ENCODE results near the gene CEP83.

The CEP83 gene

DNA sequence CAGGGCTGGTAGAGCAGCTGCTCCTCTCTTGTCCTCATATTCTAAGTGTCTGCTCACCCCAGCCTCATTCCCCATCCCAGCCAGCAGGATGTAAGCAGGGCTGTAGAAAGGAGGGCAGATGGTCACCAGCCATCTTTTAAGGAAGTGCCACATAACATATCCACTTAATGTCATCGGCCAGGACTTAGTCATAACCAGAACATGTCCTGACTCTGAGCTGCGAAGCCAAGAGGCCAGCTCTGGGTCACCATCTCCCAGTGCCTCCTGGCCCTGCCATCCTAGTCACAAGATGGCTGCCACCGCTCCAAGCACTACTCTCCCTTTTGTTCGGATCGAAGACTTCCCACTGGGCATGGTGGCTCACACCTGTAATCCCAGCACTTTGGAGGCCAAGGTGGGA lies 187.4 kb downstream of the CEP83 start:
- in situ Hi-C loops (cut with HindIII; ENCODE audit: low sequenced_read_pairs): no loop called here

DNA sequence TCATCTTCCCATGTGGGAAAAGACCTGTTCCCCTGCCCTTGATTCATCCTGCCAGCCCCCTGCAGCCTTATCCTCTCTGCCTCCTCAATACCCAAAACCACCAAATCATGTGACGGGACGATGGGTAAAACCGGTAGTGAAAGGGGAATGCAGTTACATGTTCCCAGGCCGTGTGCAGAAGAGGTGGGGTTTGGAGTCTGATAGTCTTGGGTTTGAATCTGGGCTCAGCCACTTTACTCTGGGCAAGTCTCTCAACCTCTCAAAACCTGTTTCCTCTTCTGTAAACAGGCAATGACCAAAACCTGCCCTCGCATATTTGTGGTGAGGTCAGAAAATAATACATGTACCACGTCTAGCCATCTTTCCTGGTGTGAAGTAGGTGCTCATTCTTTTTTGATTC lies 188.3 kb downstream of the CEP83 start:
- in situ Hi-C loops (cut with HindIII; ENCODE audit: low sequenced_read_pairs): no loop called here

DNA sequence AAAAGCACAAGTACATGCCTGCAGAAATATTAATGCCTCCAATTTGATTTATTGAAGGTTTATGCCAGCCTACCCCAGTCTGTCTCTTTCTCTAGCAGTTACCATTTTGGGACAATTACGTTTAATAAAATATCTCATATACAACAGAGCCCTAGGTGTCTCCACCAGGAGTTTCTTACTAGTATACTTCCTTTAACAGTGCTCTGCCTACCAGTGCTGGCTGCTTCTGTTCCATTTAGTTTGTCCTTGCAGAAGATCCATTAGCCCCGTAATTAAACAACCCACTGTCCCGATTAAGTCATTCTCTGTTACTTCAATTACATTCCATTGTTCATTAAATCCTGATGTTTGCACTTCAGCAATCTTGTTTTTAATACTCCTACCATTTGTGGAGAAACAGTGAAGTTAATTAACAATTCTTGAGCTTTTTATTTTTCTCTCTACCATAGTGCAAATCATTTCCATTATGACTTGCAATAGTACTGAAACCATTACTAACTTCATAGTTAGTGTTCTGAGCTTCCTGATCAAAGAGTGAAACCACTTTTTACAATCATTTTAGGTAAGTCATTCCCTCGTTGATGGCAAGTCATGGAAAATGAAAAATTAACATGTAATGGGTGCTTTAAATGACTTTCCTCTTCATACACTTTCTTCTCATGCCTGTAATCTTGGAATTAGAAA lies 190.2 kb downstream of the CEP83 start:
- in situ Hi-C loops (cut with HindIII; ENCODE audit: low sequenced_read_pairs): no loop called here

DNA sequence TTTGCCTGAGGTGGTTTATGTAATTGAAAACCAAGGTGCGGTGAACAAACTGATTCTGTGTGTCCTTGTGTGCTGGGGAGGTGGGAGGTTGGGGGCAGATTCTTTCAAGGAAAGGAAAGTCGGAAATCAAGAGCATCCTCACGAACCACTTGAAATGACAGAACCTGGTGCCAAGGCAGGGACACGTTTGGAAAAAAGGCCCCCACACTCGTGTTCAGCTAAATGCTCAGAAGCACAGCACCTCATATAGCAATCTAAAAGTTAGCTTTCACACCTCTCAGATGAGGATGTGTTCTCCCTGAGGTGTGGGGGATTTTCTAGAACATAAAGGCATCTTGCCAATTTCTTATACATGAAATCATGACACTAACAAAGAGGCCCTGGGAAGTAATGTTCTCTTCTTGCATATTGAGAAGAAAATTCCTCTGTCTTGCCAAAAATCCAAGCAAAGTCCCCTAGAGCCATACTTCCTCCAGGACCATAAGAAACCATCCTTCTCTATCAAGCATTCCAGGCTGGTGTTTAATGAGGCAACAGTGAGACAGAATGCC lies 191.7 kb downstream of the CEP83 start:
- in situ Hi-C loops (cut with HindIII; ENCODE audit: low sequenced_read_pairs): no loop called here

DNA sequence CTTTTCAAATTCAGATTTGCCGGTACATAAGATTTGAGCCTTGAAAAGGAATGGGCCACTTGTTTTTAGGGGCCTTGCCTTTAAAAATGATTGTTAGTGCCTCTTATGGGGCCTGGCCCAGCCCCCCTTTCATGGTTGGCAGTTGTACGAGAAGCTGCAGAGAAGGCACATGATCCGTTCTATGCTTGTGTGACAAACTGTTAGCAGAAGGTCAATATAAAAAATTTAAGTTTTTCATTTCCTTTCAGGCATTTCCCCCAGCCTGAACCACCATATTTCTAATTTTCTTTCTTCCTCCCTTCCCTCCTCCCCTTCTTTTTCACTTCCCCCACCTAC lies 192.2 kb downstream of the CEP83 start:
- in situ Hi-C loops (cut with HindIII; ENCODE audit: low sequenced_read_pairs): no loop called here

DNA sequence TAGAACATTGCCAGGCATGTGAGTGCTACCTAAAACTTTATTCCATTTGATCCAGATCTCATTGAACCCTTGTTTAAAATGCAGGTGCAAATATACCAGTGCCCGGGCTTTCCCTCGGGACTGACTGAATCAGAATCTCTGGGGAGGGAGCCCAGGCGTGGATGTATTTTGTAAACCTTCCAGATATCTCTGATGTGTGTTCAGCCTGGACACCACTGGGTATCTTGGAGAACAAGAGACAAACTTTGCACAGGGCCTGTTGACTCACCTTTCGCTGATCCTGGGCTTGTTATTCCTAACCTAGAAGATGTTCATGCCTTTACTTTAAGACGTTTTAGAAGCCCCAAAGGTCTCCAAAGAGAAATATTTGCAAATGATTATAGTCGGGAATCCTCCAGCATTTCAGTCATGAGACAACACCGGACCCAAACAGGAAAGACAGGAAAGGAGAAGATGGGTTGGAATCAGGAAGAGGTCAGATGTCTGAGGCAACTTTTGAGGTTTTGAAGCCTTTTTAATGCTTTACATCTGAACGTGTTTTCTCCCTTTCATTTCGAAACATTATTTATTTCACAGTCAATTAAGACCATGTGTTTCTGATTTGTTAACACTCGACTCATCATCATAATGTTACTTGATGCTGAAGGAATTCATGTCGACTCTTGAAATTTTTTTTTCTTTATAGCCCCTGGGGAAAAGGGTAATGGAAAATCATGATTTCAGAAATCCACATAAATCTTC lies 192.7 kb downstream of the CEP83 start:
- in situ Hi-C loops (cut with HindIII; ENCODE audit: low sequenced_read_pairs): no loop called here

DNA sequence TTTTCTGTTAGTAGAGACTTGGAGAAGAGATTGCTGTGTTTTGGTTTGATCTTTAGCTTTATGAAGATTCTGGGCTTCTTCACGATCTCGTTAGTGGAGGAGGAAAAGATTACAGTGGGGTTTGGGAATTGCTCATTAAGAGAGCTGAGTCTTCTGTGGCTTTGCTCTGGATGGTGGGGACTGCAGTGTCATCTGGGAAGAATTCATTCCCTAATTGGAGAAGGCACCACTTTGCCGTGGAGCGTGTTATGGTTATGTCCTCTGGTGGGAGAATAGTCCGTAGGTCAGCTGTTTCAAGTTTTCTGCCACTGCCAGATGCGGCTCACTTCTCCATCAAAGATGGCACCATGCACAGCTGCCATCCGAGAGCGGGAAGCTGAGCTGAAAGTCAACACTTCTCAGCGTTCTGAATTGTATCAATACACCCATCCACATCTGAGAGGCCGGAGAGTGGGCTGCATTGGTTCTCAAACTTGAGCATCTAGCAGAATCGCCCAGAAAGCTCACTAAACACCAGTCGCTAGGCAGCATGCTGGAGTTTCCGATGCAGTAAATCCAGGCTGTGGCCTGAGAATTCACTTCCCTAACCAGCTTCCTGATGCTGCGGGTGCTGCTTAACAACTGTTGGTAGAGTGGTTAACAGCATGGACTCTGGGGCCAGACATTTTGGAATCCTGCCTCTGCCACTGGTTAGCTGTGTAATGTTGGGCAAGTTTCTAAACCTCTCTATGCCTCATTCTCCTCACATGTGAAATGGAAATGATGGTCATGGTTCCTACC lies 193.5 kb downstream of the CEP83 start:
- in situ Hi-C loops (cut with HindIII; ENCODE audit: low sequenced_read_pairs): no loop called here

DNA sequence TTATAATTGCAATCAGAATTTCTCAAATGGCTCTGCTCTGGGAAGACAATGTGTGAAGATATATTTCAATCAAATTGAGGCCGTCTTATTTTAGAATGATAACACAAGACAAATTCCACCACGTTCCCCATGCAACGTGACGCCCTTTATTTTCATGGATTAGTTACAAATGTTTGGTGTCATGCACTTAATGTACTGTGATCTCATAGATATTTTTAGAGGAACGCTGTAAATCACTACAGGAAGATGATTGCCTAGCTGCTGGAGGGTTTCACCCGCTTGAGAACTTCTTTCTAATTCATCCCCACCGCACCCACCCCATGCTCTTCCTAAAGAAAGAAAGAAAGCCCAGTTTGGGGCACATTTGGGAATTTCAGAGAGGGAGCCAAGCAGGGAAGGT lies 194.1 kb downstream of the CEP83 start:
- in situ Hi-C loops (cut with HindIII; ENCODE audit: low sequenced_read_pairs): no loop called here

DNA sequence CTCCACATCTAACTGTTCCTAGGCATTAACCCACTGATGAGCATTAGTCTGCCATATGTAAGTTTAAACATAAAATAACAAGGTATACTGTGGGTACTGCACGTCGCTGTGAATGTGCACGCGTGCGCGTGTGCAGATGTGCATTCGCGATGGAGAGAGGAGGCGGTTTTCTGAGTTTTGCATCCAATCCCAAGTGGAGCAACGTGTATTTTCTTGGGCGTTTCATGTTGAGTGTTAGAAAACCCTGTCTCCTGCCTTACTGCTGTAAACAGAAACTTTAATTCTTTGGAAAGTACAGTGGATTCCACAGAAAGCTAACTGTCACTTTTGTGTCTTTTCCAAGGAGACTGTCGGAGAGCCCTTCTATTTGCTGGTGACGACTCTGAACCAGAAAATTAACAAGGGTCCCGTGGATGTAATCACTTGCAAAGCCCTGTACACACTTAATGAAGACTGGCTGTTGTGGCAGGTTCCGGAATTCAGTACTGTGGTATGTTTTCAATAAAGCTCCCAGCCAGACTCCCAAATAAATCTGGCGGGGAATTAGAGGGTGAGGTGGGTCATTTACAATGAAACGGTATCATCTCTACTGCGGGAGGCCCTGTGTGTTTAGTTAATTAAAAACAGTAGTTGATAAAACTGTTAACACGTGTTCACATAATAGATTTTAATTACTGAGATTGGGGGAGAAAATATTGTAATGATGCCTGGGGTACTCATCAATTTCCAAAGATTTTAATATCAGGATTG lies 194.8 kb downstream of the CEP83 start:
- in situ Hi-C loops (cut with HindIII; ENCODE audit: low sequenced_read_pairs): no loop called here

DNA sequence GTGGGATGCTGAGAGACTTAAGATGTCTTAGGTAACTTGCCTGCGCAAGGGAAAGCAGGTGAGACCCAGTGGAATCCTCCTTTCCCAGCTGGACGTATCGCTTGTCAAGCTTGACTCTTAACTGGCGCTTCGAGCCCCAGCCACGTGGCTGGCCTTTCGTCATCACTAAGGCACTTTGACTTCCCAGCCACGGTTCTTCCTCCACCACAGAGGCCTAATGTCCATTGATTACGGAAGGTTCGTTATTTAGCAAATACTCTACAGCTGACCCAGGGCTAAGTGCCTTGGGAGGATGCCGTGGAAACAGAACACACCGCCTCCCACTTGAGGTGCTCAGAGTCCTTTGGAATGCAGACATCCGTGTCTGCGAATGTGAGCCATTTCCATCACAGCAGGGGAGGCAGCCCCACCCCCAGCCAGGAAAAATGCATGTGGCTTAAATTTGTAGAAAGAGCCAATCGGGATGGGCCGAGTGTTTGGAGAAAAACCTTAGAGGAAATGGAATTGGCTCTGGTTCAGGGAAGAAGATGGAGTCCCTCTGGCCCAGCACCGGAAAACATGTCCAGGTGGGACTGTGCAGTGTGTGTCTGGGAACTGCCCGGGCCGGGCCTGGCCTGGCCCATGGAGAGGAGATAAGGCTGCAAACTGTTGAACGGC lies 195.6 kb downstream of the CEP83 start:
- in situ Hi-C loops (cut with HindIII; ENCODE audit: low sequenced_read_pairs): no loop called here

DNA sequence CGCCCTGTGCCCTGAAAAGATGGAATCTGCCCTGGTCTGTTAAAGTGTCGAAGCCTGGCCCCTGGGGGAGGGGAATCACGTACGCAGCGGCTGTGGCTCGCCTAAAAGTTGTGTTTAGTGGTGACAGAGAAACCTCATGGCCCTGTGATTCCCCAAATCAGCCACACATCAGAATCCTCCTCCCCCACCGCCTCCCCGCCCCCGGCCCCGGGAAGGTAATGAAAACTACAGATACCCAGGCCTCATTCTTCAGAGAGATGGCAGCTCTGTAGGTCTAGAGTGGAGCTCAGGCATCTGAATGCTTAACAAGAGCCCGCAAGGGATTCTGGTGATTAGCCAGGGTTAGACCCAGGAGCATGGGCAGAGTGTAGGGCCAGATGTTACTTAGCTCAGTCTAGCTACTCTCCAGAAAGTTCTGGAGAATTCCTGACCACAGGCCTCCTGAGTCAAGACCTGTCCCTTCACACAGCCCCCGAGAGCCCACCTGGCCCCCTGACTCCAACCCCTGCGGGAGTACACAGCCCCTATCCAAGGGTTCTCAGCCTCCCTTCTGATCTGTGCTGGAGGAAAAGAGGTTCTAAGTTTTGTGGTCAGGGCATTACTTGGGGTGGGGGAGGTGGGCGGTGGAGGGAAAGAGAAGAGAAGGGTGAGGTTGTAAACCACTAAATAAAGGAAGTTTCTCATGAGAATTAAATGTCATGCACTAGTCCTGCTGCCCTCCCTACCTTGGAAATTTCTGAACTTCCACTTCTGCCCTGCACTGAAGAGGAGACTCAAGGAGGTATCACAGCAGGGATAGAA lies 196.5 kb downstream of the CEP83 start:
- in situ Hi-C loops (cut with HindIII; ENCODE audit: low sequenced_read_pairs): no loop called here

DNA sequence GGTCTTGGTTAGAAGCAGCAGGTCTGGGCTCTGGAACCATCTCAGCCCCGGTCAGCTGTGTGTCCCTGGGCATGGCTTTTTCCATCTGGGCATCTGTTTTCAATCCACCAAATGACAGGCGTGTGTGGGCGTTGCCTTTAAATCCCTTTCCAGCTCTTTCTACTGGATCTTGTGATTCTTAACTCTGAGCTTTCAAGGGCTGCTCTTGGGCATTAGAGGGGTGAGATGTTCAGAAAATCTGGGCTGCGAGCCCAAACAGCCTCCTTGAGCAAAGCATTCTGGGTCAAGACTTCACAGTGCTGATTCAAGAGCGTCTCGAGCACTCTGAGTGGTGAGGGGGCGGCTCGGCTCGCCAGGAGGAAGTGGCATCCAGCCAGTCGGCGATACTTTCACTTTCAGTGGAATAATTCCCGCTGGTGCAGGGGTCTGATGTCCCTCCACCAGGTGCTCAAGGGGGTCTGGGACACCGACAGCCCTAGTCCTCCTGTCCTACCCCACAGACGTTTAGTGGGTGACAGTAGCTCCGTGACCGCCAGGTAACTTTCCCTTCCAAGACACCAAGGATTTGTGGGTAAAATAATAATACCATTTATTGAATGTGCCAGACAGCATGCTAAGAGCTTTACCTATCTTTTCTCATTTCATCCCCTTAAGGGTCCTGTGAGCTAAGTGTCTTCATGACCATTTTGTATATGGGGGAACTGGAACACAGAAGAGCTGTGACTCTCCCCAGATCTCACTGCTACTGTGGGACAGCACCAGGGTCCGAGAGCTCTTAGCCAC lies 197.2 kb downstream of the CEP83 start:
- in situ Hi-C loops (cut with HindIII; ENCODE audit: low sequenced_read_pairs): no loop called here

DNA sequence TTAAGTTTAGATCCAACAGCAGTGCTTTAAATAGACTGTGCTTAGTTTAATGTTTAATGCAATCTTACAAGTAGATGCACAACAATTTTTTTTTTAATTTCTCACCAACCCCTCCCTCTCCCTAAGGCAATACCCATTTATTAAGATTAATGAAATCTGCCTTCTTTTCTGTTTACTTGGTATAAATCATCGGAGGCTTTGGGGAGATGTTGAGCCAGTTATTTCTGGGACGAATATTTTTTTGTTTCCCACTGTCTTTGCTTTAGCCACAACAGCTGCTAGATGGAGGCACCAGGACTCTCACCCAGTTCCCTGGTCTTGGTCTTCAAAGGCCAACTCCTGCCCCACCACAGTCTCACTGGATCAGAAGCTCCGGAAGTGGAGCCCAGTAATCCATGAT lies 197.9 kb downstream of the CEP83 start:
- in situ Hi-C loops (cut with HindIII; ENCODE audit: low sequenced_read_pairs): no loop called here

DNA sequence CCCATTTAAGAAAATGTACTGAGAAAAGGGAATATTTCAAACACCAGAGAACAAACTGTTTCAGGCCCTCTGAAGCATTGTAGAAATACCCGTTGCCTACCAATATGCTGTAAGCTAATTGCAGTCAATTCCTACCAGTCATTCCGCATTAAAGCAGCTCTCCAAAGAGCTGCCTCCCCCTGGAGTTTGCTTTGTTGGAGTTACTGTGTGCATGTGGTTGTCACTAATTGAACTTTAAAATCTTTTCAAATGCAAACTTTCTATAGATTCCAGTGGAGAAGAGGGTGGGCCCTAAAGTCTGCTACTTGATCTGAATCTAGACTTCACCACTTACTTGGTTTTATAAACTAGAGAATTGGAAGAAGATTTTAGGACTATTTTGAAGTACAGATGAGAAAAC lies 198.5 kb downstream of the CEP83 start:
- in situ Hi-C loops (cut with HindIII; ENCODE audit: low sequenced_read_pairs): no loop called here

DNA sequence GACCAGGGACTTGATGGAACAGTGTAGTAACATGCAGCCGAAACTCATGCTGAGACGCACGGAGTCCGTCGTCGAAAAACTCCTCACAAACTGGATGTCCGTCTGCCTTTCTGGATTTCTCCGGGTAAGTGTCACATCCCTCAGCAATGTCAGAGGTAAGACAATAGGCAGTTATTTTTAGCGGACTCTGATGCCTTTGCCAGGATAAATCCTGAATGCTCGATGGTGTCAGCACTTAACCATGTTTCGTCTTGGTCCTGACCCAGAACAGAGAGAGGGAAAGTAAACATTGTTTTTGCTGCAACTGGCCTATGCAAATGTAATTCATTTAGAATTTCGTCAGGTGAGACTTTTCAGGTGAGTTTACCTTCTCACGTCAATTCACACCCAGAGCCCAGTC lies 198.9 kb downstream of the CEP83 start:
- in situ Hi-C loops (cut with HindIII; ENCODE audit: low sequenced_read_pairs): no loop called here

DNA sequence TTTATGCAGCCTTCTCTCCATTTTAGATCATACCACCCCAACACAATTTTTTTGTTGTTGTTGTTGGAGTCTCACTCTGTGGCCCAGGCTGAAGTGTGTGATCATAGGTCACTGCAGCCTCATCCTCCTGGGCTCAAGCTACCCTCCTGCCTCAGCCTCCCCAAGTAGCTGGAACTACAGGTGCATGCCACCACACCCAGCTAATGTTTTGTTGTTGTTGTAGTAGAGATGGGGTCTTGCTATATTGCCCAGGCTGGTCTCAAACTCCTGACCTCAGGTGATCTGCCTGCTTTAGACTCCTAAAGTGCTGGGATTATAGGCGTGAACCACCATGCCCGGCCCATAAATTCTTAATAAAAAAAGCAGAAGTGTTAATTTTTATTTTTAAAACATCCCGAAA lies 199.7 kb downstream of the CEP83 start:
- in situ Hi-C loops (cut with HindIII; ENCODE audit: low sequenced_read_pairs): no loop called here

DNA sequence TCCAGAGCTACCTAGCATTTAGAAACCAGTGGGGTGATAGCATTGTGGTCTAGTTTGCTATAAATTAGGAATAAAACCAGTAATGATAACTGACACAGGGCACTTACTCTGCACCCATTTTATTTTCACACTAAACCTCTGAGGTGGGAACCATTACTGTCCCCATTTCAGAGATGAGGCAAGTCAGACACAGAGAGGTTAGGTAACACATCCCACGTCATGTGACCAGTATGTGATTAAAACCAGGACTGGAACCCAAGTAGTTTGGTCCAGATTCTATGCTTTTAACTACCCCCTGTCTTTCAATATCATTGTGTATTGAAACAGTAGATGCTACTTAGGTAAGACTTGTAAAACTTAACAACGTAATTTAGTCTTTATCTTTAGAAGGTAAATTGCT lies 201.1 kb downstream of the CEP83 start:
- in situ Hi-C loops (cut with HindIII; ENCODE audit: low sequenced_read_pairs): no loop called here

Measured in DLD1 (cell line).